Gastrocnemius medialis (tissue), 4 donors: ENCODE data around the gene RUFY3.

ENCODE experiments used
- POLR2A ChIP-seq, 2 donors: fragments of 450-650 bp; IDR thresholded peaks; one replicate each; pipeline ENCODE4 v1.6.1; 2017; ENCODE audit warnings: antibody characterized with exemption in 2 of 2, mild to moderate bottlenecking in 2 of 2, moderate library complexity in 2 of 2
- TF ChIP-seq, protein P1 (sequence below), 5 experiments: fragments of 450-650 bp in 3 of 5; fragments of 200-600 bp in 2 of 5; sonication (generic) in 2 of 5; IDR thresholded peaks in 4 of 5; conservative IDR thresholded peaks in 1 of 5; 1 replicate in 4 of 5; 2 replicates in 1 of 5; pipeline ENCODE4 v1.5.1; 2016 to 2019; ENCODE audit warnings: antibody characterized with exemption in 5 of 5, mild to moderate bottlenecking in 3 of 5, moderate library complexity in 3 of 5

DNA sequence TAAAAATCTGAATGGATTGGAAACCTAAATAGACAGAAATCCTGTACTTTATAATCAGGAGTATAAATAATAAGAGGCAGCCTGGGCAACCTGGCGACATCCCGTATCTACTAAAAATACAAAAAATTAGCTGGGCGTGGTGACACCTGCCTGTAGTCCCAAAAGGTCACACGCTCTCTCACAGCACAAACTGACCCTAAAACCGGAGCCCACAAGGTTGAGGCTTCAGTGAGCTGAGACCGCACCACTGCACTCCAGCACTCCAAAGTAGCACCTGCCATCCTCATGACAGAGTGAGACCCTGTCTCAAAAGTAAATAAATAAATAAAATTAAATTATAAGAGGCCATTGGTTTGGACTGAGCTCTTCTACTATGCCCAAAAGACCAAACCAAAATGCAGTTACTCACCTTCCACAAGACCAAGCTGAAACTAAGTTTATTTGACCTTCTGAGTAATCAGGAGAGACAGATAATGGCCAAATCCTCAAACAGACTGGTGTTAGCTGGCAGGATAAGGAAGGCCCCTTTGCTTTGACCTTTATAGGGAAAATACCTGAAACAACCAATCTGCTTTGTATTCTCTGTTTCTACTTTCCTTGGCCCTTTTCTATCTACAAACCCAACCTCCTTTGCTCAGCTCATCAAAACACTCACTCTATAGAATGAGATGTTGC is 121.1 kb downstream of the RUFY3 start:
- TF ChIP-seq, protein P1, sequence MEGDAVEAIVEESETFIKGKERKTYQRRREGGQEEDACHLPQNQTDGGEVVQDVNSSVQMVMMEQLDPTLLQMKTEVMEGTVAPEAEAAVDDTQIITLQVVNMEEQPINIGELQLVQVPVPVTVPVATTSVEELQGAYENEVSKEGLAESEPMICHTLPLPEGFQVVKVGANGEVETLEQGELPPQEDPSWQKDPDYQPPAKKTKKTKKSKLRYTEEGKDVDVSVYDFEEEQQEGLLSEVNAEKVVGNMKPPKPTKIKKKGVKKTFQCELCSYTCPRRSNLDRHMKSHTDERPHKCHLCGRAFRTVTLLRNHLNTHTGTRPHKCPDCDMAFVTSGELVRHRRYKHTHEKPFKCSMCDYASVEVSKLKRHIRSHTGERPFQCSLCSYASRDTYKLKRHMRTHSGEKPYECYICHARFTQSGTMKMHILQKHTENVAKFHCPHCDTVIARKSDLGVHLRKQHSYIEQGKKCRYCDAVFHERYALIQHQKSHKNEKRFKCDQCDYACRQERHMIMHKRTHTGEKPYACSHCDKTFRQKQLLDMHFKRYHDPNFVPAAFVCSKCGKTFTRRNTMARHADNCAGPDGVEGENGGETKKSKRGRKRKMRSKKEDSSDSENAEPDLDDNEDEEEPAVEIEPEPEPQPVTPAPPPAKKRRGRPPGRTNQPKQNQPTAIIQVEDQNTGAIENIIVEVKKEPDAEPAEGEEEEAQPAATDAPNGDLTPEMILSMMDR (IDR thresholded peaks at IDR 0.05 in 4 of 5, conservative IDR thresholded peaks at IDR 0.05 in 1 of 5): no peak
- no peak for TF ChIP-seq POLR2A (IDR thresholded peaks at IDR 0.05)
